Measurements from ENCODE around the gene MYO10.
"Not testable (repeated sequence)": the region's sequence is repeated elsewhere in the genome, so short reads cannot be mapped to it uniquely, and the experiment has no call there.

MYO10 gene

DNA sequence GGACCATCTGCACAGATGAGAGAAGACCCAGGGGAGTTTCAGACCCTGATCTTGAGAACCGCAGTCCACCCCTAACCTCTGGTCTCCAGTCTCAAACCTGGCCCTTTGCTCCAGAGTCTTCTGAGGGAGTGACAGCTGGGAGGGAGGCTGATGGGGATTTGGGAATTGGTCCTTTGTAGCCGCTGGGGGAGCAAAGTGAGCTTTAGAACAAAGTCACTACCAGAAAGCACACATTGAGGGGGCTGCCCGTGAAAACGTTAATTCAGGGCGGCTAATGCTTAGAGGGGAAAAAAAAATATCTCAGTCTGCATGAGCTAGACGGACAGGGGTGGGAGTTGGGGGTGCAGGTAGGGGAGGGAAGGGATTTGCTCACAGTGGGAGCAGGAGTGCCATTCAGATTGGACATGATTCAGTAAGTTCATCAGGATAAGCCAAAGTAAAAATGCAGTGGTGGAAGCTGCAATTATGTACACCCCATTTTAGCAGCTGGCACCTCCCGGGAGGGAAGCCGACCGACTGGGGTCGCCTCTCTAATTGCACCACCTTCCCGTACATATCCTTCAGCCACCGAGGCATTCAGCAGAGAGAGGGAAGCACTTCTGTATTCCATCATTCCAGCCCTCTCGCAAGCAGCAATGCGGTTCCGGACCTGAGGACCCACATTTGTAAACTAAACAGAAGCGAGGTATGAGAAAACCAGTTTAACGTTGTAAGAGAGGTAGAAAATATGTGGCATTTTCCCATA, 195.8 kb downstream of the MYO10 start:
- DNase-seq (ENCODE audit: low read depth), result no peak

DNA sequence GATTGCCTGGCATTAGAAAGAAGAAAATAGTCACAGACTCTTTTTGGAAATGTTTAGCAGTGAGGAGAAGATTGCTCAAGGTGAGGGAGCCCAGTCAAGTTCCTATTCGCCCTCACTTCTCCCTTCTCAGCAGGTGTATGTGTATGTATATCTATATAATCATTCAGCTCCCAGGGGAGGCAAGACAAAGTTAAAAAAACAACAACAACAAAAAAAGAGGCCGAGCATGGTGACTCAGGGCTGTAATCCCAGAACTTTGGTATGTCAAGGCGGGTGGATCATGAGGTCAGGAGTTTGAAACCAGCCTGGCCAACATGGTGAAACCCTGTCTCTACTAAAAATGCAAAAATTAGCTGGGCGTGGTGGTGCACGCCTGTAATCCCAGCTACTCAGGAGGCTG, 197.7 kb downstream of the MYO10 start:
- not testable (repeated sequence) for DNase-seq (ENCODE audit: low read depth)

- DNase-seq (ENCODE audit: low read depth), result no peak
These were observed 198.3 kb downstream of the MYO10 start for GRCh38 chr5:16737620-16738364.

GRCh38 chr5:16737209-16737608, 198.9 kb downstream of the MYO10 start:
- DNase-seq (ENCODE audit: low read depth), result no peak

DNA sequence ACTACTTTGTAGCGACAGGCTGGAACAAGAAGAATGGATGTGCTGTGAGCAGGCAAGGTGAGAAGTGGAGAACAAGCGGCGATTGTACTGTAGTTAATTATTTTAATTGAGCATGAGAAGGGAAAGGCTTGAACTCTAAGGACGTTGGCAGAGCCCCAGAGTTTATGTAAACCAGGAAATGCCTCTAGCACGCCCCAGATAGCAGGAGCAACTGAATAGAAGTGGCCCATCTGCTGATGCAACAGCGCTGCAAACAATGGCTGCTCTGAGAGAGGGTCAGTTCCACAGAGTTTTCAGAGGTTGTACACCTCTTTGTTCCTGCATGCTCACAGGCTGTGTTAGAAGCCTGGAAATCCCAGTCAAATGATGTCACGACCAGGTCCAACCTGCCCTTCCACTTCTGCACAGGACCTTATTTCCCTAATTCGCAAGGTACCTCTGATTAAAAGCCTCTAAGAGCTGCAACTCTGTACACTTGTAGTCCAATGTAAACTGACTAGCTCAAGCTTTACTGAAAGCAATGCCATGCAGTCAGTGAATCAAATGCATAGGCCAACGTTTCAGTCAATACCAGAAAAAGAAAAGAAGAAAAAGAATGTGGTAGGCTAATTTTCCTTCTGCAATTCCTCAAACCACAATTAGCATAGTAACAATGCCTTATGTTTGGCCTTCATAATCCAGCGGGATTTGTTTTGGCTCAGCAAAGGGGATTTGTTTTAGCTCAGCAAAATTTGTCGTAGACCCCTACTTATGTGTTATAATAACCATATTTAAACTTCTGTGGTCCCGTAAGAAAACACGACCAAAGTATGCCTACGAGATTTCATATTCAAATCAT, 199.7 kb downstream of the MYO10 start:
- no peak for DNase-seq (ENCODE audit: low read depth)

- no peak for DNase-seq (ENCODE audit: low read depth)
These were observed 200.7 kb downstream of the MYO10 start for GRCh38 chr5:16735101-16736060.

DNA sequence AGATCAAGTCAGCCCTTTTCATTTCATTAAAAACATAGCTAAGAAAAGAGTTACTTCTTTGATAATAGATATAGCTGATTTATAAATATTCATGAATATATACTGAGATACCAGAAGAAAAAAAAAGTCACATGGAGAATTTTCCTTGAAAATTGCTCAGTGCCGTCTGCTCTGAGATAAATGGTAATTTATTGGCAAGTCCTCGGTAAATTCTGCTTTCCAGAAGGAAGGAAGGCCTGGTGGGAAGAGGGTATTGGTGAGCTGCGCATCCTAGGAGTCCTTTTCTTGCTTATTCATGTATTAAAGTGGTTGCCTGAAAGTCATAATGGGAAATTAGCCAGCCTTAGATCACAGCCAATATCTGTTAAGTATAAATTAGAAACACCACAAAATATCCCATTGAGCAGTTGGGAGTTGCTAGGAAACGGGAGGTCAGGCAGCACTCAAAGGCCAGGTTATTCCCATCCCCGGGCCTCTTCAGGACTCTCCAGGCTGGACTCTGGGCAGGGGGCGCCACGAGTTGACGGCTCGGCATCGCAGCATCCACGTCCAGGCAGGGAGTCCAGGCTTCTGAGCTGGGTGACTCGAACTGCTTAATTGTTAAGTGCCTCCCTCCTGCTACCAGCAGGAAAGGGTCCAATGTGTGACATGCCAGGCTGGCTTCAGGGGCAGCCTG, 202.6 kb downstream of the MYO10 start:
- DNase-seq (ENCODE audit: low read depth), result no peak

- DNase-seq (ENCODE audit: low read depth), result no peak
These were observed 203.7 kb downstream of the MYO10 start for GRCh38 chr5:16732356-16732755.

DNA sequence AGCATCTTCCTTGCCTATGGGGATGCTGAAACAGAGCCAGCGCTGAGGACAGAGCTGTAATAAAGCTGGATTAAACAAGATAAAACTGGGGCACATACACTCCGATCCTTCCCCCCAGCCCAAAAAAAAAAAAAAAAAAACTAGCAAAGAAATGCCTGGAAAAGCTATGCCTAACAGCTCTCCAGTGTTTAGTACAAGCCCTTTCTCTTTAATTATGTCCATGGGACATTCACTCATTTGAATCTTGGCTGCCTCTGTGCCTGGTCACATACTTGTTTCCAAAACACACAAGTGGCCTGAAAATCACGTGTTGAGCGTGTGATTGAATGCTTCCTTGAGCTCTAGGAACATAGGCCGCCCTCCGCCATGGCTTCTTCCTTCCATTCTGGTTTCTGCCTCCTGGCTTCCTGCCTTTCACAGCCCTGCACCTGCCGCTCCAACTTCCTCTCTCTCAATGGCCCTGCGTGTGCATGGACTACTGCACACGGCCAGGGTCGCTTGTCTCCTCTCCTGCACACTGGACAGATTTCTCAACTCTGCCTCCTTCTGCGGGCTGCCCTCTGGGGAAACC, 208.2 kb downstream of the MYO10 start:
- DNase-seq (ENCODE audit: low read depth), result no peak

DNA sequence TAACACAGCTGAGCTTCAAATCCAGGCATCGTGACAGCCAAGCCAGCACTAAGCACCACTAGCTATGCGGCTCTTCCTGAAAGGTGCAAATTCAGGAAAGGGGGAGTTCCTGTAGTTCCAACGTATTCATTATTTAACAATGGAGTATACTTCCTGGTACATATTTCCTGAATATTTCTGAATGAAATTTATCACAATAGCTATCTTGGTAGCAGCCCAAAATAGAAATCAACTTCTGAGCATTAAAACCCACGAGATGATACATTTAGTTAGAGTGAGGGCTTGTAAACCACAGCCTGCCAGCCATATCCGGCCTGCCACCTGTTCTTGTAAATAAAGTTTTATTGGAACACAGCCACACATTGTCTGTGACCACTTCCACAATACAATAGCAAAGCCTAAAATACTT, 209.5 kb downstream of the MYO10 start:
- DNase-seq (ENCODE audit: low read depth), result no peak

- DNase-seq (ENCODE audit: low read depth), result no peak
These were observed 210.5 kb downstream of the MYO10 start for GRCh38 chr5:16725575-16725974.

- DNase-seq (ENCODE audit: low read depth), result no peak
These were observed 212.3 kb downstream of the MYO10 start for GRCh38 chr5:16723821-16724220.

GRCh38 chr5:16722097-16722495, 214.0 kb downstream of the MYO10 start:
- DNase-seq (ENCODE audit: low read depth), result no peak

GRCh38 chr5:16721151-16722096, 214.7 kb downstream of the MYO10 start:
- no peak for DNase-seq (ENCODE audit: low read depth)

- not testable (repeated sequence) for DNase-seq (ENCODE audit: low read depth)
These were observed 218.1 kb downstream of the MYO10 start for GRCh38 chr5:16718036-16718435.

DNA sequence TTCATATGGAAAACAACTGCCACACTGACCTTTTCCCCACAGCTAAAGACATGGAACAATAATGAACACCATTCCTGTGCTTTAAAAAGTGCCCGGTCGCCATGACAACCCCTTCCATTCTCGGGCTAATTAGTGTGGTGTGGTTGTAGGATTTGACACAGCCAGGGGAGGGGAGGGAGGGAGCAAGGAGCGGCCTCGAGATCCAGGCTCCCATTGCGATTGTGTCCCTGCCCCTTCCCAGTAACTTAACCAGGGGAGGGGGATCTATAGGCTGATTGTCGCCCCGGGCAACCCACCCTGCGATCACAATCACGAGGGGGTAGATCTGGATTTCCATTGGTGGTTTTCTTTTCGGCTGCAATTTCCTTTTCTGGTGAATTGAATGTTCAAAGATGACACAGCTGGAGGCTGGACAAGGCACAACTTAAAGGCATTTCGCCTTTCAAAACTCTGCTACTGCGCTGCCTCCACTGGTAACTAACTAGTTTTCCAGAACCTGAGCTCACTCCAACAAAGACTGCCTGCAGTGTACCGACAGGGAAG, 222.6 kb downstream of the MYO10 start:
- DNase-seq (ENCODE audit: low read depth), result no peak

GRCh38 chr5:16712620-16713019, 223.5 kb downstream of the MYO10 start:
- DNase-seq (ENCODE audit: low read depth), result no peak

GRCh38 chr5:16712178-16712577, 223.9 kb downstream of the MYO10 start:
- DNase-seq (ENCODE audit: low read depth), result no peak

Measured in stimulated activated CD4-positive, alpha-beta T cell treated with anti-CD3 and anti-CD28 coated beads, Interleukin-2, amount 100 ng/mL, for 4 hours (primary cell).